HepG2 (cell line): ENCODE results near the gene PROX1. TPM values are rescaled to one million over a fixed set of nuclear protein-coding genes. Genes with fewer than 3 reads are reported as not detected.

Source experiments
- BRD4 ChIP-seq: sonication (generic); formaldehyde crosslinking; IDR thresholded peaks from 2 replicates; pipeline ENCODE4 v1.4.0; 2020; ENCODE audit warnings: missing genetic modification reagents
- CAMTA2 ChIP-seq: sonication (generic); formaldehyde crosslinking; IDR thresholded peaks from 2 replicates; pipeline ENCODE4 v1.4.0; 2020; ENCODE audit warnings: mild to moderate bottlenecking, missing genetic modification reagents, borderline replicate concordance
- CEBPG ChIP-seq: IDR thresholded peaks from 2 replicates; pipeline ENCODE4 v1.6.1; 2016
- CHD2 ChIP-seq: IDR thresholded peaks from 2 replicates; pipeline ENCODE4 v1.6.1; 2011; ENCODE audit warnings: low read depth, low read length, improper control_type of control experiment
- EHMT2 ChIP-seq: fragments of 200-600 bp; sonication (generic); IDR thresholded peaks from 2 replicates; pipeline ENCODE4 v1.7.0; 2017; ENCODE audit warnings: antibody characterized with exemption, low read depth, low read length, borderline replicate concordance
- FOXA1 ChIP-seq, 2 experiments: fragments of 450-650 bp in 1 of 2; sonication (generic) in 1 of 2; formaldehyde crosslinking in 1 of 2; IDR thresholded peaks; 2 replicates each; pipeline versions ENCODE4 v1.4.0 to v1.6.1; 2016 to 2020; ENCODE audit warnings: missing genetic modification reagents in 1 of 2
- GTF2F1 ChIP-seq: fragments of 150-350 bp; IDR thresholded peaks from 2 replicates; pipeline ENCODE4 v1.6.1; 2014; ENCODE audit warnings: low read length
- HOXA7 ChIP-seq: sonication (generic); formaldehyde crosslinking; IDR thresholded peaks from 2 replicates; pipeline ENCODE4 v1.8.1; 2022; ENCODE audit warnings: mild to moderate bottlenecking, missing genetic modification reagents, moderate library complexity
- MAX ChIP-seq: IDR thresholded peaks from 2 replicates; pipeline ENCODE4 v1.6.1; 2012; ENCODE audit warnings: inconsistent platforms
- TEAD2 ChIP-seq: sonication (generic); formaldehyde crosslinking; IDR thresholded peaks from 2 replicates; pipeline ENCODE4 v1.9.0; 2021; ENCODE audit warnings: missing genetic modification reagents
- ZBTB34 ChIP-seq: sonication (generic); formaldehyde crosslinking; IDR thresholded peaks from 2 replicates; pipeline ENCODE4 v1.8.0; 2022; ENCODE audit warnings: mild to moderate bottlenecking, missing genetic modification reagents
- ZBTB4 ChIP-seq: sonication (generic); formaldehyde crosslinking; IDR thresholded peaks from 2 replicates; pipeline ENCODE4 v1.4.0; 2020; ENCODE audit warnings: missing genetic modification reagents, mild to moderate bottlenecking, borderline replicate concordance
- ZBTB7B ChIP-seq: sonication (generic); formaldehyde crosslinking; IDR thresholded peaks from 2 replicates; pipeline ENCODE4 v1.4.0; 2020; ENCODE audit warnings: missing genetic modification reagents
- ZNF10 ChIP-seq: sonication (generic); formaldehyde crosslinking; IDR thresholded peaks from 2 replicates; pipeline ENCODE4 v1.4.0; 2020; ENCODE audit warnings: mild to moderate bottlenecking, low read depth, missing genetic modification reagents, borderline replicate concordance
- ZNF318 ChIP-seq: sonication (generic); formaldehyde crosslinking; IDR thresholded peaks from 2 replicates; pipeline ENCODE4 v1.4.0; 2020; ENCODE audit warnings: mild to moderate bottlenecking, missing genetic modification reagents
- ZNF777 ChIP-seq: sonication (generic); formaldehyde crosslinking; IDR thresholded peaks from 2 replicates; pipeline ENCODE4 v1.4.0; 2020; ENCODE audit warnings: missing genetic modification reagents
- polyA plus RNA-seq, 8 experiments: library from polyadenylated mRNA; depleted of rRNA in 3 of 8; stranded (reverse) in 7 of 8; unstranded in 1 of 8; fragments of >200 nt; fragmentation: Illumina TruSeq in 4 of 8; extraction: Trizol in 4 of 8; gene quantifications; 2 replicates each; pipeline versions ENCODE4 v1.2.1 to v1.2.3, GENCODE V29; 2011 to 2016; ENCODE audit warnings: low read depth in 4 of 8, missing spikeins in 1 of 8, mixed read lengths in 1 of 8; ENCODE audit not compliant: insufficient read depth in 1 of 8
- total RNA-seq, 5 experiments: library from RNA; depleted of rRNA; stranded (reverse); fragments of >200 nt; fragmentation: Illumina TruSeq; extraction: Trizol; gene quantifications; 2 replicates each; pipeline ENCODE4 v1.2.3, GENCODE V29; 2016; ENCODE audit warnings: low read depth in 1 of 5

The PROX1 gene
- total and polyA plus RNA-seq, 2 of the 13 experiments (the other 11 are each of a cell fraction or from before 2014, with no cell fraction given) = 12.3 to 30.2 TPM

GRCh38 chr1:214050513-214051401, 63.0 kb downstream of the PROX1 start (continued):
- TF ChIP-seq ZBTB7B (CRISPR knock-in tag) = peak; percentile 90
- no peak for TF ChIP-seq ZNF10
- TF ChIP-seq HOXA7 (CRISPR knock-in tag) = no peak
- TF ChIP-seq MAX = peak; percentile 86
- 0 out of 2 replicates have a peak, but pooled peaks have one; percentile 28 for TF ChIP-seq GTF2F1
- TF ChIP-seq CEBPG (CRISPR knock-in tag) = peak; percentile 94
- no peak for TF ChIP-seq CAMTA2 (CRISPR knock-in tag)
- TF ChIP-seq ZNF318 (CRISPR knock-in tag) = no peak
- TF ChIP-seq FOXA1 (IDR thresholded peaks at IDR 0.05) = peak; percentile 70
- peak; percentile 92 for TF ChIP-seq FOXA1 (CRISPR knock-in tag; IDR thresholded peaks at IDR 0.05)
- TF ChIP-seq CHD2 = peak; percentile 52
- TF ChIP-seq EHMT2 = peak; percentile 83; the same call in 1 of the 2 replicates
- TF ChIP-seq ZNF777 (CRISPR knock-in tag) = no peak
- TF ChIP-seq ZBTB4 = peak; percentile 94; the same call in 1 of the 2 replicates
- no peak for TF ChIP-seq TEAD2 (CRISPR knock-in tag)
- no peak for TF ChIP-seq ZBTB34 (CRISPR knock-in tag)
- peak; percentile 95 for TF ChIP-seq BRD4 (CRISPR knock-in tag)
